HPDE6-E6E7 (cell line): ENCODE results near the gene RPUSD1.
"Not testable (repeated sequence)": the region's sequence is repeated elsewhere in the genome, so short reads cannot be mapped to it uniquely, and the experiment has no call there.

ENCODE experiments used
- DNase-seq: peaks from one replicate; pipeline ENCODE4 v3.0.0; 2011; ENCODE audit warnings: missing footprints; ENCODE audit errors: extremely low spot score

RPUSD1 gene

DNA sequence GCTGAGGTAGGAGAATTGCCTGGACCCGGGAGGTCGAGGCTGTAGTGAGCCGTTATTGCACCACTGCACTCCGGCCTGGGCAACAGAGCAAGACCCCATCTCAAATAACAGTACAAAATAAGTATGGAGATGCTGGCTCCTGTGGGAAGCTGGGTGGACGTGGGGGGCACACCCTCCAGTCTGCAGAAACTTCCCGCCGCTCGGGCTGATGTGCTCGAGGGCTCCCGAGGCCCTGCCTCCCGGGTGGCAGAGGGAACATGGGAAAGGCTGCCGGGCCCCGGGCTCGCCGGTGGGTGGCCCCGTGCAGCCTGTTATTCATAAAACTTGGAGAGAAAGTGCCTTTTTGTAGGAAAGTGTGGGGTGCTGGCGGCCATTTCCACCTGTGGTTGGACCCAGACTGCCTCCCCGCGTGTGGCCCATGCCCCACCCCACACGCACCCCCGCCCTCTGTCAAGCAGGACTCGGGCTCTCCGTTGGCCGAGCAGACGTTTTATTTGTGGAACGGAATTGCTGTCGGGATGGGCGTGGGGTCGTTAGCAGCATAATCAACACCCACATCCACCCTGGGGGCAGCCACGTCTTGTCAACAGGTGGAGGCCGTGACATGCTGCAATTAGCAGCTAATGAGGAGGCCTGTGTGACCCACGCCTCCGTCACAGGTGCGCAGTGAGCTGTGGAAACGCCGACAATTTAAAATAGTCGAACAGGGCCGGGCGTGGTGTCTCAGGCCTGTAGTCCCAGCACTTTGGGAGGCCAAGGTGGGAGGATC, 40.0 kb downstream of the RPUSD1 start:
- no peak for DNase-seq

DNA sequence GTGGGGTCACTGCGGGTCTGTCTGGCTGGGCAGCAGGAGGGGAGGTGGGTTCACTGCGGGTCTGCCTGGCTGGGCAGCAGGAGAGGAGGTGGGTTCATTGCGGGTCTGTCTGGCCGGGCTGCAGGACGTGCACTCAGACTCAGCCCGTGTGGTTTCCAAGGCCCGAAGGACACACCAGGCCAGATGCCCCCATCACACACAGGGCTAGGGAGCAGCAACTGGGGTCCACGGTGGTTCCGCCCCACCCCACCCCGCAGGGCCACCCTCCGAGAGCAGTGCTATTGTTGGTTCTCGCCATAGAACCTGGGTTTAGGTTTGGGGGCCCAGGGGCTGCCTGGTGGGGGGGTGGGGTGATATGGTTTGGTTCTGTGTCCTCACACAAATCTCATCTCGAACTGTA, 41.5 kb downstream of the RPUSD1 start:
- no peak for DNase-seq

DNA sequence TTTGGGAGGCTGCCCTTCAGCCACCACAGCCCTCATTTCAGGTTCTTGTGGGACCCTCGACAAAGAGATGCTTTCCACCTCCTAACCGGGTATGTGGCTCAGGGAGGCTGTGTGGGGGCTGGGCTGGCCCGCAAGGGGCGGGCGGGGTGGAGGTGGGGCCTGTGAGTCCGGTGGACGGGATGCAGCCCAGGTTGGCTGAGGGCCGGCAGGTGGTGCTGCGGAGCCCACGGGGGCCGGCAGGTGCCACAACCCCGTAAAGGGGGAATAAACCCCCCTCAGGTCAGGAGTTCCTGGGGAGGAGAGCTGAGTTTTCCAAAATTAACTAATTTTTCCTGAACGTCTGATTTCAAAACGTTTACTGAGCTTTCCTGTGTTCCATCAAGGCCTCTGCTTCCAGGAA, 42.4 kb downstream of the RPUSD1 start:
- peak; percentile 58 for DNase-seq

DNA sequence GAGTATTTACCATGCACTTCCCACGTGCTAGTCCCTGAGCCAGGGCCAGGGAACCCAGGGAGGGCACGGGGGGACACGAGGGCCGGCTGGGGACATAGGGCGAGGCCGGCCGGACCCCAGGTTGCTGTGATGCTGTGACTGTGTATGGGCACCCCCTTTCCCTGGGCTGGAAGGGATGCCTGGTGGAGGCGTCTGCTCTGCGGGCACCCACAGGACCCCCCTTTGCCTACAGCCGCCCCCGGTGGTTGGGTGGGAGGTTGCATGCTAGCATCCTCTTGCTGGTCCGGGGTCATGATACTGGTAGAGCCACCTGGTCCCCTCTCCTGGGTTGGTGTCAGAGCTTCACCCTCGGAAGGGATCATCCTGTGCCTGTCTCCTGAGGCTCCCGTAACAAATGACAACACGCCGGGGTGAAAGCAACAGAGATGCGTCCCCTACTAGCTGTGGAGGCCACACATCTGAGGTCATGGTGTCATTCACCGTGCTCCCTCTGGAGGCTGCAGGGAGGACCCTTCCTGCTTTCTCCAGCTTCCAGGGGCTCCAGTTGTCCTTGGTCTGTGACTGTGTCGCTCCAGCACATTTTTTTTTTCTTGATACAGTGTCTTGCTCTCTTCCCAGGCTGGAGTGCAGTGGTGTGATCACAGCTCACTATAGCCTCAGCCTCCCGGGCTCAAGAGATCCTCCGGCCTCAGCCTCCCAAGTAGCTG, 44.2 kb downstream of the RPUSD1 start:
- no peak for DNase-seq

DNA sequence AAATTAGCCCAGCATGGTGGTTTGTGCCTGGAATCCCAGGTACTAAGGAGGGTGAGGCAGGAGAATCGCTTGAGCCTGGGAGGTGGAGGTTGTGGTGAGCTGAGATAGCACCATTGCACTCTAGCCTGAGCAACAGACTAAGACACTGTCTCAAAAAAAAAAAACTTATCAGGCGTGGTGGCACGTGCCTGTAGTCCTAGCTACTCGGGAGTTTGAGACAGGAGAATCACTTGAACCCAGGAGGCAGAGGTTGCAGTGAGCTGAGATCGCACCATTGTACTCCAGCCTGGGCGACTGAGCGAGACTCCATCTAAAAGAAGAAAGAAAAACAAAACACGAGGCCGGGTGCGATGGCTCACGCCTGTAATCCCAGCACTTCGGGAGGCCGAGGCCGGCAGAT, 45.3 kb downstream of the RPUSD1 start:
- DNase-seq: not testable (repeated sequence)

DNA sequence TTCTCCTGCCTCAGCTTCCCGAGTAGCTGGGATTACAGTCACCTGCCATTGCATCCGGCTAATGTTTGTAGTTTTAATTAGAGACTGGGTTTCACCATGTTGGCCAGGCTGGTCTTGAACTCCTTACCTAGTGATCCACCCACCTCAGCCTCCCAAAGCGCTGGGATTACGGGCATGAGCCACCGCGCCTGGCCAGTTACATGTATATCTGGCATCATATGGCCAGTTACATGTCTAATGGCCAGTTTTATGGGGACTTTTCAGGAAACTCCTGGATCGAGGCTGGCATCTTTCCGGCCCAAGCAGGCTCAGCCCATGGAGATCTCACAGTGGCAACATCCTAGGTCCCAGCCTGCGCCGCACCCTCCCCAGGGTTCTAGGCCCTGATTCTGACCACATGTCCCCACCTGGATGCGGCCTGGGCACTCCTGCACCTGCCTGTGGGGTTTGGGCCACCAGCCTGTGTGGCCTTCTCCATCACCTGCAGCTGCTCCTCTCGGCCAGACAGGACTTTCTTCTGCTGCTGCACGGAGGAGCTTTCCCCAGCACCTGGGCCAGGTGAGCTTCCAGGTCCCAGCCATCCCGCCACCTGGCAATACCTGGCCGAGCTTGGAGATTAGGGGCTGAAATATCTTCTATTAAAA, 46.1 kb downstream of the RPUSD1 start:
- no peak for DNase-seq

DNA sequence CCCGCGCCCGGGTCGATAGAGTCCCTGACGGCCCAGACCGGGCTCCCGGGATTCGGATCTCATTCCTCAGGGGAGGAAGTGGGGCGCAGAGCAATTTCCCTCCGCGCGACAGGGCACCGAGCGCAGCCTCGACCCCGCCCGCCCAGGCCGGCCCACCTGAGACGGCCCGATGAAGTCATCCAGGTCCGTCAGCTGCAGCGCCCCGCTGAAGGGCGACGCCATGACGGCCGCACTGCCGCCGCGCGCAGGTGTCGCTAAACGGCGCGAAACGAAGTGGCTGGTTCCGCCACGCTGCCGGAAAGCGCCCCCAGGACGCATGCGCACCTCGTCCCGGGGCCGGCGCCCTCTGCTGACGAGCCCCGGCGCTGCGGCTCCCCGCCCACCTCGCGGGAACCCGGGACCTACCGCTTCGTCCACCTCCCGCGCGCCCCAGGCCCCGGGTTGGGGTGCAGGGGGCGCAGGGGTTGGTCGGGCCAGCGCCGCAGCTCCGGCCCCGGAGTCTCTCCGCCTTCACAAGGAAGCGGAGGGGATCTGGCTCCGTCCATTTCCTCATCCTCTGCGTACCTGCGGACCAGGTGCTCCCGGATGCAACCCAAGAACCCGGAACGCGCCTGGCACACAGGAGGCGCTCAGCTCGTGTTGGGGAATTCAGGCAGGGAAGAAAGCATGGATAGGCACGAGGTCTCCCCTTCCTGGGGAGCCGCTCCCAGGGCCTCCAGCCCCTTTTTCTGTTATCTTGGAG, 47.2 kb downstream of the RPUSD1 start, which contains the start of gene CIAO3:
Gene CIAO3, minus strand, starts transcription at position 234 of the 742 bp plus-strand sequence. Its CDS starts 12 bp downstream, at position 222.
- peak; percentile 76 for DNase-seq

DNA sequence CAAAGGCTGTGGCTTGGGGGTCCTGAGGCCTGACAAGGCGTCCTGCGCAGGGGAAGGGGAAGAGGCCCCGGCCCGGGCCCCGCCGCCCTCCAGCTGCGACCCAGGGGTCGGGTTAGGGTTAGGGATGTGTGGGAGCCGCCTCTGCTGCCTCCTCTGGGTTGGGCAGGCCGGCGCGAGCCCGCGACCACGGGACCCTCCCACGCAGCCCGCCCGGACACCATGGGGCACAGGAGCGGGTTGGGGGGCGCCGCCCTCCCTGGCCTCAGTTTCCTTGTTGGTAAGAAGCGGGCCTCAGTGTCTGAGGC, 47.8 kb downstream of the RPUSD1 start:
- DNase-seq: no peak

DNA sequence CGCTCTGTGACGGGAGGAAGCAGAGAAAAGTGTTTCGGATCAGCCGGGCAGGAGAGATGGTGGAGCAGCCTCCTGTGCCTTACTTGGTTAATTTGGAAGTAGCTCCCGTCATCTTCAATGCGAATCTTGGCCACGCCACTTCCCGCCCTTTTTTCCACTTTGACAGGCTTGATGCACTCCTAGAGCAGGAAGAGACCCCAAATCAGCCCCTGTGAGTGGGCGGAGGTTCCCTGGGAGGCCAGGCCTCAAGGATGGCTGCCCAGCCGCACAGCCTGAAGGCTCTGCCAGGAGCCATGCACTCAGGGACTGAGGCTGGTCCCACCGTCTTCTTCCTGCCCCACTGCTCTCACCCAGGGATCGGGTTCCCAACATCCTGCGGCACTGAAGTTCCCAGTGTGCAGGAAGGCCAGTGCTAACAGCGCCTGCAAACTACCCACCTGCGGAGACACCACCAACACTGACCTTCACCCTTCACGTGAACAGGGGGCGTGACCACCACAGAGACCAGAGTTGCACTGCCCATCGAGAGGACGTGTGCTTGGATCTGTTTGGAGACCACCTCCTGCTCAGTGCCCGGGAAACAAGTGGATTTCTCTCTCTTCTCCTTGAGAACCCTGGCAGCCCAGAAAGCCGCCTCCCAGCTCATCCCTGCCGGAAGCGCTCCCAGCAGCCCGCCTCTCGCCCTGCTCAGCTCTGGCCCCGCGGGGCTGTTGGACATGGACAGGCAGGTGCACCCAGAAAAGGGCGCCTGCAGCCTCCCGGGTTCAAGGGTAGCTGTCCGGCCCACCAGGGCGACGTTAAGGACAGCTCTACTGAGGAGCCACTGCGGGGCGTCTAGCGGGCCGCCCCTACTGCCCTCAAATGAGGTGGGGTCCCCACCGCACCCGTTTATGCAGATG, 48.4 kb downstream of the RPUSD1 start:
- DNase-seq: no peak

DNA sequence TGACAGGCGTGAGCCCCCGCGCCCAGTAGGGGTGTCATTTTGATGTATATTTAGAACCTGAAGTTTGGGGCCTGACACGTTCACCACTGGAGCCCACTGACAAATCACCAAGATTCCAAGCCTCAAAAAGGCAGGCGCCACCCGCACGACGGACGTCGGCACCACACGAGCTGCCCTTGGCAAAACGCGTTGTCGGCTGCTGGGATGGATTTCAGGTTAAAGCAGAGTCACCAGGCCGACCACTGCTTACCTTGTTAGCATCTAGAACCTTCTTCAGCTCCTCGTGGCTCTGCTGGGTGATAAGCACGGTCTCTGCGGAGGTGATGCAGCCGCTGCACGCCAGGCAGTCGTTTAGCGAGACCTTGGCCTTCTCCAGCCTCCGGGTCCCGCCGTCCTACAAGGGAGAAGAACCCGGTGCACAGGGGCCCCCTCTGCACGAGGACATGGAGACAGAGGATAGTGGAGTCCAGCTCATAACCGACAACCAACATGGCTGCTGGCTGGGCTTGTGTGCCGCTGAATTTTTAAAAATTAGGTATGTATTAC, 51.2 kb downstream of the RPUSD1 start:
- DNase-seq: no peak

DNA sequence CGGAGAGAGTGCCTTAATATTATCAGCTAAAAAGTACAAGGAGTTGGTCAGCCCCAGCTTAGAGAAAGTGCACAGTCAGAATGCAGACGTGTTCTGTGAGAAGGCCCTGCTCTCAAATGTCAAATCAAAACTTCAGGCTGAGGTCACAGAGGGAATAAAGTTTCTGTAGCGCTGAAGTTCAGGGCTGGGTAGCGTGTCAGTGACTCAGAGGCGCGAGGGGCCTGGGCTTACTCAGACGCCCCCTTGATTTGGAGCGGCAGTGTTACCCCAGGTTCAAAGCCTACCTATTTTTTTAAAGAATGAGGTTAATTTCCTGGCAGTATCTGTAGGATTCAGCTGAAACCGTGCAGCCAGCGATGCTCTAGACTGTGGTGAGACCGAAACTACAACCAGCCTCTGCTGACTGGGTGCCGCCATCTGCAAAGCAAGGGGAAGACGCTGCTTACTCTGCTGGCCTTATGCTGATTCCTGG, 52.2 kb downstream of the RPUSD1 start:
- DNase-seq: no peak

DNA sequence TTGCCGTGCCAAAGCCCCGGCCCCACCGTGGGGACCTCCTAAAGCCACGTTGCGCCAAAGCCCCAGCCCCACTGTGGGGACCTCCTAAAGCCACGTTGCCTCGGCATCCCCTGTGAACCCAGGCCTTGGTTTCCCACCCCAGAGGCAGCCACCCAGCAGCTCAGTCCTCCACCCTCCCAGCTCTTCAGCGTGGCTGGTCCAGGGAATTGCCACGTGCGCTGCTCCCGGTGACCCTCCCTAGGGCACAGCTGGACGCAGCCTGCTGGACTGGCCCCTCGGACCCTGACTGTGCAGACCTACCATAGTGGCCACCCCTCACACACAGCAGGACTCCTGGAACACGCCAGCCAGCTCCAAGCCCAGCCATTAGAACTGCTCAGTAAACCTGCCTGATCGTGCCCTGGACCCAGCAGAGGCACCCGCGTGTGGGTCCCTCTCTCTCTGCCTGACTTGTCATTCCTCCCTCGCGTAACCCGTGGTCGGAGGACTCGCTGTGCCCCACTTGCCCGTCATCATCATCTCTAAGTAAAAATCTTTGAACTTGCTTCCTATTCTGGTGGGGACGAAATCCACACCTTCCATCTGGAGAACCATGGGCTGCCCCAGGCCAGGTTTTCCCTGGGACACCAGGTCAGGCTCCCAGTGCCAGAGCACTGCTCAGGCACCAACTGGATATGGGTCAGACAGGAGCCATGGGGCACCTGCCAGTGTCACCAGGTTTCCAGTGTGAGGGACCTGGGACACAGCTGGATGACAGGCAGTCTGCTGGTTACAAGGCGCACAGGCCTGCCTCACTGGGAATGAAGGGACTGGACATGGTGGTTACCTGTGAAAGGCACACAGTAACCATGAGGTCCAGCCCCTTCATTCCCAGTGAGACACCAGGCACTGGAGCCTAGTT, 53.0 kb downstream of the RPUSD1 start:
- DNase-seq: no peak
